Transverse colon (tissue), 3 donors: ENCODE measurements around the gene GNG11.

Source experiments
- EP300 ChIP-seq: sonication (generic); formaldehyde crosslinking; IDR thresholded peaks from one replicate; pipeline ENCODE4 v1.6.1; 2017; ENCODE audit warnings: antibody characterized with exemption, low read depth
- TF ChIP-seq, protein P1 (sequence below), 5 experiments: fragments of 200-600 bp in 3 of 5; fragments of 450-650 bp in 2 of 5; sonication (generic) in 3 of 5; IDR thresholded peaks; 1 replicate in 2 of 5; 2 replicates in 3 of 5; pipeline ENCODE4 v1.5.1; 2016 to 2017; ENCODE audit warnings: antibody characterized with exemption in 5 of 5, inconsistent platforms in 3 of 5, mild to moderate bottlenecking in 2 of 5, moderate library complexity in 1 of 5

DNA sequence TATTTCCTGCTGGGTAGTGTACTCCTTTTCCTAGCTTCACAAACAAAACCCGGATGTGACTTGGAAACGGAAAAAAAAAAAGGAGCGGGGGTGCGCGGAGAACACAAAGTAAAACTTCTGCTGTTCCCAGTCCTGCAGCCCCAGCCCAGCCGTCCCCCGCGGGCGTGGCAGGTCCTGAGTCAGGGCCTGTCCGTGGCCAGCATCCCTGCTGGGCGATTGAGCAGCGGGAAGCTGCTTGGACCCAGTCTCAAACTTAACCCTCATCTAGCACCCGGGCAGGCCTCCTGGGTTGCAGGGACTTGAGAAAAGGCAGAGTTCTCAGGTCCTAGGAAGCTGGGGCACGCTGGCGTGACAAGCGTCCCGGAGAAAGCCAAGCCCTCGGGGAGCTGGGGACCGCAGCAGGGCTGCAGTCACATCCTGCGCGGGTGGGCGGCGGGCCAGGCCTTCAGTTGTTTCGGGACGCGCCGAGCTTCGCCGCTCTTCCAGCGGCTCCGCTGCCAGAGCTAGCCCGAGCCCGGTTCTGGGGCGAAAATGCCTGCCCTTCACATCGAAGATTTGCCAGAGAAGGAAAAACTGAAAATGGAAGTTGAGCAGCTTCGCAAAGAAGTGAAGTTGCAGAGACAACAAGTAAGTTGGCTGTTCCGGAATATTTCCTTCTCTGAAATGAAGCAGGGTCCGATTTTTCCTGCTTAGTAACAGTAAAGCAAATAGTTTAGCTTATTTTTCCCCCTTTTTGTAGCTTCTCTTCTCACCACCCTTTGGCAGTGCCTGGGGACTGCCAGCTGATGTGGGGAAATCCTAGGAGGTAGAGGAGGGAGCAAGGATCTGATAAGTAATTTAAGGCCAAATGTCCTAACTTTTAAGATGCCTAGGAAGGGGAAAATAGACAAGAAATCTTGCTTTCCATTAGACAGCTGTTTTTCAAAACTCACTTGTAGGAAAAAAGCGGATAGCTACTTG is at the start of gene GNG11:
- TF ChIP-seq, protein P1, sequence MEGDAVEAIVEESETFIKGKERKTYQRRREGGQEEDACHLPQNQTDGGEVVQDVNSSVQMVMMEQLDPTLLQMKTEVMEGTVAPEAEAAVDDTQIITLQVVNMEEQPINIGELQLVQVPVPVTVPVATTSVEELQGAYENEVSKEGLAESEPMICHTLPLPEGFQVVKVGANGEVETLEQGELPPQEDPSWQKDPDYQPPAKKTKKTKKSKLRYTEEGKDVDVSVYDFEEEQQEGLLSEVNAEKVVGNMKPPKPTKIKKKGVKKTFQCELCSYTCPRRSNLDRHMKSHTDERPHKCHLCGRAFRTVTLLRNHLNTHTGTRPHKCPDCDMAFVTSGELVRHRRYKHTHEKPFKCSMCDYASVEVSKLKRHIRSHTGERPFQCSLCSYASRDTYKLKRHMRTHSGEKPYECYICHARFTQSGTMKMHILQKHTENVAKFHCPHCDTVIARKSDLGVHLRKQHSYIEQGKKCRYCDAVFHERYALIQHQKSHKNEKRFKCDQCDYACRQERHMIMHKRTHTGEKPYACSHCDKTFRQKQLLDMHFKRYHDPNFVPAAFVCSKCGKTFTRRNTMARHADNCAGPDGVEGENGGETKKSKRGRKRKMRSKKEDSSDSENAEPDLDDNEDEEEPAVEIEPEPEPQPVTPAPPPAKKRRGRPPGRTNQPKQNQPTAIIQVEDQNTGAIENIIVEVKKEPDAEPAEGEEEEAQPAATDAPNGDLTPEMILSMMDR (IDR thresholded peaks at IDR 0.05), result no peak
- no peak for TF ChIP-seq EP300
